H1 (cell line): ENCODE measurements around the gene DYSF. TPM values are rescaled to one million over a fixed set of nuclear protein-coding genes. Genes with fewer than 3 reads are reported as not detected.

Experiments used
- CTCF ChIA-PET: fragments of 300-600 bp; sonication (Branson Sonifier 250); formaldehyde crosslinking; loops from one replicate; lab custom pipeline; 2021; ENCODE audit not compliant: partially characterized antibody; lab: Charles Lee
- POLR2A ChIA-PET: fragments of 300-600 bp; sonication (Branson Sonifier 250); formaldehyde crosslinking; loops from one replicate; lab custom pipeline; 2021; ENCODE audit warnings: inconsistent platforms; ENCODE audit not compliant: partially characterized antibody; lab: Charles Lee
- DNase-seq, 2 experiments: peaks; one replicate each; pipeline versions ENCODE4 v3.0.0 to v3.0.0-alpha.2; 2010 to 2022; ENCODE audit warnings: low spot score in 2 of 2, low read depth in 1 of 2, mixed read lengths in 1 of 2
- FAIRE-seq: peaks from 2 replicates; lab custom pipeline; 2011; peaks lifted over from hg19 to GRCh38; lab: Jason Lieb, UNC
- H2AFZ ChIP-seq: 2 replicates; pipeline ENCODE4 v1.8.1; 2012; ENCODE audit warnings: low read length, inconsistent platforms
- H2AK5ac ChIP-seq: 2 replicates; pipeline ENCODE4 v1.6.1; 2013; ENCODE audit warnings: low read depth, low read length
- H2BK120ac ChIP-seq: replicated peaks from 2 replicates; pipeline ENCODE3; 2013; ENCODE audit warnings: low read depth, low read length, inconsistent platforms
- H2BK12ac ChIP-seq: 2 replicates; pipeline ENCODE4 v1.6.1; 2013; ENCODE audit warnings: low read depth, low read length
- H2BK15ac ChIP-seq: 2 replicates; pipeline ENCODE4 v1.6.1; 2013; ENCODE audit warnings: low read length
- H2BK20ac ChIP-seq: 2 replicates; pipeline ENCODE4 v1.6.1; 2013; ENCODE audit warnings: low read length
- H2BK5ac ChIP-seq: 2 replicates; pipeline ENCODE4 v1.6.1; 2013; ENCODE audit warnings: low read depth, low read length
- H3K14ac ChIP-seq: 2 replicates; pipeline ENCODE4 v1.6.1; 2013; ENCODE audit warnings: inconsistent platforms; ENCODE audit not compliant: insufficient read length
- H3K18ac ChIP-seq: 2 replicates; pipeline ENCODE4 v1.6.1; 2013; ENCODE audit warnings: low read length; ENCODE audit errors: extremely low read depth
- H3K23ac ChIP-seq: 2 replicates; pipeline ENCODE4 v1.6.1; 2013; ENCODE audit warnings: inconsistent platforms; ENCODE audit not compliant: insufficient read length
- H3K23me2 ChIP-seq: 2 replicates; pipeline ENCODE4 v1.6.1; 2013; ENCODE audit warnings: low read depth, low read length
- H3K27ac ChIP-seq: 2 replicates; pipeline ENCODE4 v1.6.1; 2011; ENCODE audit warnings: low read depth, low read length, inconsistent platforms
- H3K27me3 ChIP-seq, 4 experiments: replicated peaks in 1 of 4; 1 replicate in 1 of 4; 2 replicates in 3 of 4; pipeline versions ENCODE4 v1.6.1 to v1.8.1; 2011 to 2013; ENCODE audit warnings: low read length in 3 of 4, mild to moderate bottlenecking in 3 of 4, inconsistent platforms in 2 of 4, mixed read lengths in 2 of 4, moderate library complexity in 1 of 4; ENCODE audit not compliant: control insufficient read depth in 3 of 4, insufficient read depth in 3 of 4; ENCODE audit errors: extremely low read depth in 1 of 4
- H3K36me3 ChIP-seq, 4 experiments: 2 replicates each; pipeline versions ENCODE4 v1.6.1 to v1.8.1; 2011 to 2013; ENCODE audit warnings: mild to moderate bottlenecking in 4 of 4, low read length in 3 of 4, moderate library complexity in 2 of 4, control low read depth in 1 of 4, inconsistent platforms in 1 of 4; ENCODE audit not compliant: insufficient read depth in 4 of 4, control insufficient read depth in 2 of 4
- H3K4ac ChIP-seq: replicated peaks from 2 replicates; pipeline ENCODE3; 2013; ENCODE audit warnings: low read length, low read depth, mixed read lengths, inconsistent platforms; ENCODE audit not compliant: insufficient read length
- H3K4me1 ChIP-seq, 4 experiments: replicated peaks in 1 of 4; 1 replicate in 1 of 4; 2 replicates in 3 of 4; pipeline versions ENCODE4 v1.6.1 to v1.8.1; 2011 to 2013; ENCODE audit warnings: low read length in 3 of 4, inconsistent platforms in 2 of 4, mixed read lengths in 1 of 4; ENCODE audit not compliant: insufficient read depth in 4 of 4, control insufficient read depth in 3 of 4
- H3K4me2 ChIP-seq, 2 experiments: 2 replicates each; pipeline versions ENCODE4 v1.6.1 to v1.8.1; 2011 to 2013; ENCODE audit warnings: low read depth in 2 of 2, low read length in 2 of 2, control low read depth in 1 of 2, inconsistent platforms in 1 of 2, mild to moderate bottlenecking in 1 of 2; ENCODE audit not compliant: insufficient read depth in 1 of 2
- H3K4me3 ChIP-seq, 4 experiments: fragments of 200-600, 300-600 bp in 1 of 4; sonication (generic), shearing (Covaris generic), sonication (Bioruptor Twin) in 1 of 4; 2 replicates each; pipeline versions ENCODE4 v1.5.1 to v1.8.1; 2011 to 2016; ENCODE audit warnings: low read length in 4 of 4, low read depth in 3 of 4, control low read depth in 2 of 4, inconsistent platforms in 2 of 4, mild to moderate bottlenecking in 2 of 4, mixed read lengths in 1 of 4, moderate library complexity in 1 of 4; ENCODE audit not compliant: insufficient read depth in 2 of 4; ENCODE audit errors: extremely low read depth in 1 of 4
- H3K56ac ChIP-seq: replicated peaks from 2 replicates; pipeline ENCODE3; 2013; ENCODE audit warnings: low read depth, mild to moderate bottlenecking, mixed read lengths, low read length, inconsistent platforms; ENCODE audit not compliant: insufficient read length
- H3K79me1 ChIP-seq: 2 replicates; pipeline ENCODE4 v1.6.1; 2013; ENCODE audit warnings: low read depth, low read length, control low read depth
- H3K79me2 ChIP-seq, 2 experiments: 2 replicates each; pipeline versions ENCODE4 v1.6.1 to v1.8.1; 2012 to 2013; ENCODE audit warnings: low read length in 2 of 2, mild to moderate bottlenecking in 2 of 2, inconsistent platforms in 1 of 2; ENCODE audit not compliant: insufficient read depth in 2 of 2, control insufficient read depth in 1 of 2
- H3K9ac ChIP-seq, 4 experiments: replicated peaks in 1 of 4; 1 replicate in 1 of 4; 2 replicates in 3 of 4; pipeline versions ENCODE4 v1.6.1 to v1.8.1; 2011 to 2013; ENCODE audit warnings: low read depth in 3 of 4, low read length in 3 of 4, control low read depth in 2 of 4, mild to moderate bottlenecking in 2 of 4, moderate library complexity in 2 of 4, inconsistent platforms in 1 of 4; ENCODE audit errors: extremely low read depth in 1 of 4
- H3K9me3 ChIP-seq, 2 experiments: 2 replicates each; pipeline versions ENCODE4 v1.6.1 to v1.8.1; 2012 to 2013; ENCODE audit warnings: mild to moderate bottlenecking in 2 of 2, moderate library complexity in 2 of 2, control low read depth in 1 of 2, inconsistent platforms in 1 of 2, low read depth in 1 of 2, low read length in 1 of 2, mixed read lengths in 1 of 2; ENCODE audit not compliant: insufficient read depth in 2 of 2
- H4K20me1 ChIP-seq, 2 experiments: replicated peaks in 1 of 2; 2 replicates each; pipeline versions ENCODE3 to v1.8.1; 2011 to 2013; ENCODE audit warnings: inconsistent platforms in 2 of 2, low read length in 2 of 2, mild to moderate bottlenecking in 1 of 2; ENCODE audit not compliant: insufficient read depth in 2 of 2, control insufficient read depth in 1 of 2
- H4K5ac ChIP-seq: 2 replicates; pipeline ENCODE4 v1.6.1; 2013; ENCODE audit warnings: low read length, low read depth, mixed read lengths, inconsistent platforms; ENCODE audit not compliant: insufficient read length
- H4K8ac ChIP-seq: 2 replicates; pipeline ENCODE4 v1.8.0; 2013; ENCODE audit warnings: mild to moderate bottlenecking, moderate library complexity, low read length, inconsistent platforms; ENCODE audit not compliant: insufficient read depth; ENCODE audit errors: extremely low read depth
- H4K91ac ChIP-seq: replicated peaks from 2 replicates; pipeline ENCODE3; 2013; ENCODE audit warnings: low read length, mixed read lengths, inconsistent platforms; ENCODE audit not compliant: insufficient read length
- BACH1 ChIP-seq: IDR thresholded peaks from 2 replicates; pipeline ENCODE4 v1.6.1; 2012; ENCODE audit warnings: low read length, improper control_type of control experiment
- CBX8 ChIP-seq: fragments of 300-800, 300-1000 bp; sonication (generic); IDR thresholded peaks from 2 replicates; pipeline ENCODE4 v1.7.1; 2016; ENCODE audit warnings: low read depth, low read length, borderline replicate concordance
- CEBPB ChIP-seq: IDR thresholded peaks from 2 replicates; pipeline ENCODE4 v1.6.1; 2012; ENCODE audit warnings: low read depth, low read length
- CREB1 ChIP-seq: IDR thresholded peaks from 2 replicates; pipeline ENCODE4 v1.6.1; 2012; ENCODE audit warnings: inconsistent platforms
- HDAC2 ChIP-seq, 2 experiments: fragments of 300-600 bp in 1 of 2; sonication (generic) in 1 of 2; IDR thresholded peaks; 2 replicates each; pipeline ENCODE4 v1.6.1; 2011 to 2012; ENCODE audit warnings: low read depth in 2 of 2, low read length in 2 of 2, mild to moderate bottlenecking in 2 of 2, moderate library complexity in 2 of 2, borderline replicate concordance in 1 of 2, inconsistent platforms in 1 of 2
- POLR2AphosphoS5 ChIP-seq: IDR thresholded peaks from 2 replicates; pipeline ENCODE4 v1.6.1; 2011; ENCODE audit warnings: low read depth, low read length
- POU5F1 ChIP-seq: IDR thresholded peaks from 2 replicates; pipeline ENCODE4 v1.6.1; 2011; ENCODE audit warnings: low read depth, mild to moderate bottlenecking, low read length, moderate library complexity
- RBBP5 ChIP-seq: IDR thresholded peaks from 2 replicates; pipeline ENCODE4 v1.7.1; 2012; ENCODE audit warnings: low read depth, mild to moderate bottlenecking, inconsistent platforms, low read length, moderate library complexity, borderline replicate concordance
- RNF2 ChIP-seq: fragments of 200-900, 300-1000 bp; sonication (generic); IDR thresholded peaks from 2 replicates; pipeline ENCODE4 v1.7.1; 2016; ENCODE audit warnings: borderline replicate concordance, low read depth, mild to moderate bottlenecking, antibody characterized with exemption, low read length; ENCODE audit not compliant: poor library complexity, severe bottlenecking; ENCODE audit errors: missing control alignments
- SAP30 ChIP-seq: fragments of 300-600 bp; sonication (generic); IDR thresholded peaks from 2 replicates; pipeline ENCODE4 v1.7.1; 2012; ENCODE audit warnings: low read length, moderate library complexity, mild to moderate bottlenecking, inconsistent platforms; ENCODE audit not compliant: insufficient read depth, insufficient replicate concordance
- SP1 ChIP-seq: IDR thresholded peaks from 2 replicates; pipeline ENCODE4 v1.6.1; 2011; ENCODE audit warnings: low read depth, low read length
- SP2 ChIP-seq: IDR thresholded peaks from 2 replicates; pipeline ENCODE4 v1.6.1; 2012; ENCODE audit warnings: mild to moderate bottlenecking, low read length, inconsistent platforms
- TAF1 ChIP-seq: IDR thresholded peaks from 2 replicates; pipeline ENCODE4 v1.6.1; 2011; ENCODE audit warnings: mild to moderate bottlenecking, low read depth, low read length
- TBP ChIP-seq: IDR thresholded peaks from 2 replicates; pipeline ENCODE4 v1.6.1; 2011; ENCODE audit warnings: low read depth, low read length, improper control_type of control experiment
- WGBS, 2 experiments: shearing (Covaris generic) in 1 of 2; methylation state at CpG; one replicate each; pipeline versions ENCODE4 v1.1.6 to v1.1.7; 2013 to 2015; ENCODE audit warnings: low lambda C conversion rate in 2 of 2, mixed read lengths in 2 of 2, inconsistent platforms in 1 of 2, low coverage in 1 of 2, missing lambda C conversion rate in 1 of 2; ENCODE audit not compliant: insufficient replicate concordance in 2 of 2, insufficient coverage in 1 of 2, insufficient read length in 1 of 2; ENCODE audit errors: extremely low coverage in 1 of 2, missing lambda C conversion rate in 1 of 2; 5-methylcytosine and 5-hydroxymethylcytosine counted together
- polyA plus RNA-seq, 7 experiments: library from polyadenylated mRNA; depleted of rRNA in 3 of 7; stranded (reverse) in 5 of 7; unstranded in 2 of 7; fragments of >200 nt in 5 of 7; fragments of 200-250 nt in 2 of 7; gene quantifications; 1 replicate in 5 of 7; 2 replicates in 1 of 7; 4 replicates in 1 of 7; pipeline versions ENCODE4 v1.2.1 to v1.2.3, GENCODE V29; 2011 to 2013; ENCODE audit warnings: missing spikeins in 2 of 7, mixed read lengths in 2 of 7
- total RNA-seq: library from RNA; stranded (reverse); fragmentation: NEBNext Ultra II Directional; extraction: Animal tissue kit (Norgen Biotek cat#: 25700); gene quantifications from 2 replicates; pipeline ENCODE4 v1.2.1, GENCODE V29; 2021

The DYSF gene
- total and polyA plus RNA-seq, 2 of the 8 experiments (the other 6 are each of a cell fraction or from before 2014, with no cell fraction given), result 5.8 to 7.1 TPM

DNA sequence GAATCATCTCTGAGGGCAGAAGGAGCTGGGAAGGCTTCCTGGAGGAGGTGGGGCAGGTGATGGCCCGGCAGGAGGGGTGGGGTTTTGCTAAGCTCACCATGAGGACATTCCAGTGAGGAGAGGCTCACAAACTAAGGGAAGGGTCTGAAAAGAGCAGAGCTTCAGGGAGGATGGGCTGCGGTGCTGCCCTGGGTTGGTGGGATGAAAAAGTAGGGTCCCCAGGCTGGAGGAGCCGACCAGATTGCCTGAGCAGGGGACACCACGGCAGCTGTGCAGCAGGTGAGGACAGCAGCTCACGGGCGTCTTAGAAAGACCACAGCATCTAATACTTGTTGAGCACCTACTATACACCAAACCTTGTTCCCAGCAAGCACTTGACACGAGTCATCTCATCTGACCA, 82.2 kb downstream of the DYSF start:
- Histone ChIP-seq H3K27ac (no peak overlapping the region), H3K14ac (no peak overlapping the region), H4K91ac (no peak overlapping the region), H3K4ac (no peak overlapping the region), H3K4me2 (no peak overlapping the region), H3K9ac (no peak overlapping the region), H4K20me1 (peaks cover 0 to 2% of the 10 kb centered on the region in 2 experiments), H2BK12ac (no peak overlapping the region), H3K79me2 (no peaks in the 10 kb centered on the region), H3K4me1 (no peaks in the 10 kb centered on the region; a peak in 1 of 7 replicates), H4K5ac (no peak overlapping the region), H3K79me1 (no peaks in the 10 kb centered on the region), H3K56ac (no peak overlapping the region), H4K8ac (peak overlapping the region; percentile 36; the same call in 1 of the 2 replicates), H3K23ac (no peak overlapping the region), H2BK15ac (no peak overlapping the region), H3K27me3 (no peaks in the 10 kb centered on the region), H3K4me3 (no peak overlapping the region), H2BK5ac (no peak overlapping the region), H2AFZ (no peak overlapping the region), H3K18ac (no peak overlapping the region), H2BK120ac (no peak overlapping the region), H3K23me2 (no peaks in the 10 kb centered on the region), H3K36me3 (no peaks in the 10 kb centered on the region), H2AK5ac (no peak overlapping the region), H3K9me3 (no peaks in the 10 kb centered on the region; a peak in 1 of 4 replicates), H2BK20ac (no peak overlapping the region)
- FAIRE-seq (no peak), DNase-seq (no peak)
- TF ChIP-seq SAP30, result no peak
- TF ChIP-seq BACH1, result no peak
- TF ChIP-seq HDAC2 (IDR thresholded peaks at IDR 0.05; ENCODE audit: borderline replicate concordance in 1 of 2, low read depth in 2 of 2, low read length in 2 of 2), result no peak
- no peak for TF ChIP-seq CREB1
- TF ChIP-seq TAF1, result no peak
- no peak for TF ChIP-seq SP2
- TF ChIP-seq POU5F1, result no peak
- no peak for TF ChIP-seq TBP
- TF ChIP-seq SP1, result no peak
- TF ChIP-seq CBX8, result no peak
- no peak for TF ChIP-seq RNF2
- no peak for TF ChIP-seq RBBP5
- no peak for TF ChIP-seq CEBPB
- TF ChIP-seq POLR2AphosphoS5, result no peak
- WGBS, 2 experiments, result 83% methylated on average over 7 of the region's 7 CpGs; no CpG with 5 or more reads in 1 of the 2 experiments
- CTCF ChIA-PET, result interaction anchor here (0.8 to 4.6 kb wide), 12 partner anchors 11 to 615 kb away, joined by 3 to 47 read pairs (median 4); no protein-coding TSS in a partner anchor
- POLR2A ChIA-PET, result no interaction called here
